B cell (primary cell): ENCODE measurements around the gene NR4A1. TPM values are rescaled to one million over a fixed set of nuclear protein-coding genes. Genes with fewer than 3 reads are reported as not detected.

Experiments used
- ATAC-seq: fragments of 200-7000 bp; cut with Tn5 transposase; one replicate; pipeline ENCODE4 v1.10.0; 2021; ENCODE audit warnings: low read depth, mild to moderate bottlenecking, moderate number of reproducible peaks, moderate library complexity
- CTCF ChIA-PET: fragments of 350-600 bp; sonication (Branson Sonifier 250); formaldehyde crosslinking; loops from one replicate; lab custom pipeline; 2021; ENCODE audit warnings: antibody characterized with exemption, inconsistent platforms; lab: Charles Lee
- POLR2A ChIA-PET: fragments of 350-600 bp; sonication (Branson Sonifier 250); formaldehyde crosslinking; loops from one replicate; lab custom pipeline; 2021; ENCODE audit warnings: antibody characterized with exemption; lab: Charles Lee
- DNase-seq: peaks from one replicate; pipeline ENCODE4 v3.0.0; 2013
- H2AFZ ChIP-seq: 2 replicates; pipeline ENCODE4 v1.6.1; 2012; ENCODE audit warnings: mild to moderate bottlenecking, low read depth, low read length; ENCODE audit not compliant: insufficient read depth, poor library complexity, severe bottlenecking
- H3K27ac ChIP-seq, 2 donors: 1 replicate in 1 of 2; 2 replicates in 1 of 2; pipeline ENCODE4 v1.5.1; 2012 to 2013; ENCODE audit warnings: low read length in 2 of 2, mild to moderate bottlenecking in 2 of 2, moderate library complexity in 1 of 2
- H3K27me3 ChIP-seq, 4 experiments: fragments of 200-600 bp in 1 of 4; sonication (generic) in 1 of 4; replicated peaks in 1 of 4; 1 replicate in 2 of 4; 2 replicates in 2 of 4; pipeline versions ENCODE4 v1.6.1 to v1.7.0; 2013 to 2016; ENCODE audit warnings: low read length in 3 of 4, mild to moderate bottlenecking in 2 of 4, mixed read lengths in 1 of 4, moderate library complexity in 1 of 4; ENCODE audit not compliant: insufficient read depth in 4 of 4, control insufficient read depth in 3 of 4; ENCODE audit errors: control extremely low read depth in 1 of 4
- H3K36me3 ChIP-seq, 2 experiments: replicated peaks in 1 of 2; 1 replicate in 1 of 2; 2 replicates in 1 of 2; pipeline versions ENCODE4 v1.6.1 to v1.7.1; 2013; ENCODE audit warnings: low read length in 1 of 2; ENCODE audit not compliant: insufficient read depth in 2 of 2, control insufficient read depth in 1 of 2; ENCODE audit errors: control extremely low read depth in 1 of 2, extremely low read depth in 1 of 2
- H3K4me1 ChIP-seq, 2 donors: fragments of 200-600 bp in 1 of 2; sonication (generic) in 1 of 2; 1 replicate in 1 of 2; 2 replicates in 1 of 2; pipeline versions ENCODE4 v1.5.1 to v1.6.1; 2013 to 2017; ENCODE audit warnings: low read length in 2 of 2; ENCODE audit not compliant: control insufficient read depth in 2 of 2, insufficient read depth in 2 of 2
- H3K4me2 ChIP-seq: replicated peaks from 2 replicates; pipeline ENCODE3; 2012; ENCODE audit warnings: mild to moderate bottlenecking, low read depth, low read length; ENCODE audit not compliant: poor library complexity, severe bottlenecking
- H3K4me3 ChIP-seq, 5 experiments: fragments of 200-600 bp in 1 of 5; sonication (generic) in 1 of 5; 1 replicate in 3 of 5; 2 replicates in 2 of 5; pipeline versions ENCODE4 v1.5.1 to v1.7.0; 2011 to 2016; ENCODE audit warnings: low read length in 4 of 5, mild to moderate bottlenecking in 4 of 5, low read depth in 2 of 5, control low read depth in 1 of 5, moderate library complexity in 1 of 5; ENCODE audit not compliant: insufficient read depth in 1 of 5; ENCODE audit errors: control extremely low read depth in 1 of 5, extremely low read depth in 1 of 5
- H3K79me2 ChIP-seq: fragments of 200-600 bp; sonication (generic); one replicate; pipeline ENCODE4 v1.6.0; 2016; ENCODE audit warnings: low read length; ENCODE audit not compliant: control insufficient read depth, insufficient read depth
- H3K9ac ChIP-seq: fragments of 200-600 bp; sonication (generic); 2 replicates; pipeline ENCODE4 v1.6.1; 2017; ENCODE audit warnings: mild to moderate bottlenecking, low read length, moderate library complexity
- H3K9me3 ChIP-seq, 3 donors: one replicate each; pipeline versions ENCODE4 v1.6.1 to v1.7.1; 2013; ENCODE audit warnings: low read length in 2 of 3; ENCODE audit not compliant: control insufficient read depth in 2 of 3, insufficient read depth in 1 of 3; ENCODE audit errors: control extremely low read depth in 1 of 3
- H4K20me1 ChIP-seq: 2 replicates; pipeline ENCODE4 v1.6.0; 2012; ENCODE audit warnings: mild to moderate bottlenecking, low read length; ENCODE audit not compliant: insufficient read depth, control insufficient read depth, poor library complexity, severe bottlenecking
- H3K27ac Mint-ChIP-seq: one replicate; pipeline ENCODE4 v1.8.0; 2021; ENCODE audit warnings: mixed read lengths
- H3K27me3 Mint-ChIP-seq: one replicate; pipeline ENCODE4 v1.8.0; 2021; ENCODE audit warnings: mixed read lengths
- H3K4me1 Mint-ChIP-seq: one replicate; pipeline ENCODE4 v1.8.0; 2021; ENCODE audit warnings: mixed read lengths
- H3K4me3 Mint-ChIP-seq: one replicate; pipeline ENCODE4 v1.8.0; 2021; ENCODE audit warnings: mixed read lengths
- H3K9me3 Mint-ChIP-seq: one replicate; pipeline ENCODE4 v1.8.0; 2022; ENCODE audit warnings: mixed read lengths; ENCODE audit not compliant: insufficient read depth
- EZH2 ChIP-seq: IDR thresholded peaks from 2 replicates; pipeline ENCODE4 v1.6.1; 2012; ENCODE audit warnings: borderline replicate concordance, low read depth, mild to moderate bottlenecking, moderate library complexity, low read length; ENCODE audit not compliant: insufficient read depth, poor library complexity, severe bottlenecking
- WGBS: methylation state at CpG from one replicate; pipeline ENCODE4 v1.1.5; 2013; ENCODE audit warnings: missing lambda C conversion rate; ENCODE audit not compliant: insufficient coverage; 5-methylcytosine and 5-hydroxymethylcytosine counted together
- intact Hi-C: fragments of 100-400 bp; cut with micrococcal nuclease; formaldehyde crosslinking; loops from one replicate; pipeline ENCODE4 v1.10.0; 2022
- polyA plus RNA-seq: library from polyadenylated mRNA; depleted of rRNA; stranded (reverse); fragments of >200 nt; gene quantifications from 2 replicates; pipeline ENCODE4 v1.2.3, GENCODE V29; 2012
- total RNA-seq, 2 donors: library from RNA; stranded (reverse); fragments of 120-200 nt in 1 of 2; gene quantifications; 1 replicate in 1 of 2; 2 replicates in 1 of 2; pipeline versions ENCODE4 v1.2.3 to v1.2.4, GENCODE V29; 2013 to 2022
- TF ChIP-seq, protein P1 (sequence below): fragments of 200-600 bp; IDR thresholded peaks from one replicate; pipeline ENCODE4 v1.8.0; 2022; ENCODE audit warnings: antibody characterized with exemption, mild to moderate bottlenecking

Gene NR4A1
- total and polyA plus RNA-seq, 2 donors (not counting 1 experiment from before 2014, with no cell fraction given): 43.2 to 470 TPM

DNA sequence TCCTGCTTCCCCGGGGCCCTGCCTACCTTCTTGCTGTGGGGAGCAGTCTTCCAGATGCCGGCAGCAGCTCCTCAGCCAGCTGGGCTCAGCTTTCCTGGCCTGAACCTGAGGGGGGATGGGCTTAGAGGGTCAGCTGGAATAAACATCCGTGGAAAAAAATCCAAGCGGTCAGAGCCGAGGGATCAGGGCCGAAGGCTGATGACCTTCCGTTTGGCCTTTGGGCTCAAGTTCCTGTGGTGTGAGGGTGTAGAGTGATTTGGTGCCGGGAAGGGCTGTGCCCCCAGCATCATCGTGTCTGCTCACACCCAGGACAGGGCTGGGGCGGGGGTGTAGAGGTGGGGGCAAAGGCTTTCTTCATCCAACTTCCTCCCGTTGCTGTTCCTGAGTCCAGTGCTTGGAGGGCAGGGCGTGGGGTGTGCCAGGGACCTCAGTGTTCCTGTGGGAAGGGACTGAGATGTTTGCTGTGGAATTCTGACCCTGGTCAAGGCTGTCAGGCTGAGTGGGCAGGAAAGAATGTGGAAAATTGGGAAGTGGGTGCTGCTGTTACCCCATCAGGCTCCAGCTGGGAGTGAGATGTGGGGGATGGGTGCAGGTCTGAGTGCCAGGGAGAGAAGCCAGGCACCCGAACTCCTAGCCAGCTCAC lies 30.9 kb downstream of the NR4A1 start:
- Histone ChIP-seq H3K36me3 (peaks cover 0 to 20% of the 10 kb centered on the region in 2 experiments), H4K20me1 (no peaks in the 10 kb centered on the region), H3K27me3 (peaks cover 0 to 2% (median 0%) of the 10 kb centered on the region in 4 experiments), H3K79me2 (no peaks in the 10 kb centered on the region), H3K9me3 (no peaks in the 10 kb centered on the region), H3K4me1 (peaks cover 32 to 36% of the 10 kb centered on the region in 2 donors), H3K4me2 (peak overlapping the region; percentile 74), H2AFZ (peak overlapping the region; percentile 20), H3K4me3 (peak overlapping the region in 1 of 5 experiments; percentile 22), H3K9ac (peak overlapping the region; percentile 36), H3K27ac (peak overlapping the region; percentile 45 to 62)
- ATAC-seq (no peak), DNase-seq (no peak)
- Mint-ChIP-seq H3K4me3 (peak overlapping the region; percentile 68), H3K9me3 (no peaks in the 10 kb centered on the region), H3K4me1 (peaks cover 33% of the 10 kb centered on the region), H3K27ac (peak overlapping the region; percentile 81), H3K27me3 (no peaks in the 10 kb centered on the region)
- intact Hi-C loops: no loop called here
- 88% methylated on average over 9 of the region's 13 CpGs for WGBS
- no peak for TF ChIP-seq EZH2
- TF ChIP-seq, protein P1, sequence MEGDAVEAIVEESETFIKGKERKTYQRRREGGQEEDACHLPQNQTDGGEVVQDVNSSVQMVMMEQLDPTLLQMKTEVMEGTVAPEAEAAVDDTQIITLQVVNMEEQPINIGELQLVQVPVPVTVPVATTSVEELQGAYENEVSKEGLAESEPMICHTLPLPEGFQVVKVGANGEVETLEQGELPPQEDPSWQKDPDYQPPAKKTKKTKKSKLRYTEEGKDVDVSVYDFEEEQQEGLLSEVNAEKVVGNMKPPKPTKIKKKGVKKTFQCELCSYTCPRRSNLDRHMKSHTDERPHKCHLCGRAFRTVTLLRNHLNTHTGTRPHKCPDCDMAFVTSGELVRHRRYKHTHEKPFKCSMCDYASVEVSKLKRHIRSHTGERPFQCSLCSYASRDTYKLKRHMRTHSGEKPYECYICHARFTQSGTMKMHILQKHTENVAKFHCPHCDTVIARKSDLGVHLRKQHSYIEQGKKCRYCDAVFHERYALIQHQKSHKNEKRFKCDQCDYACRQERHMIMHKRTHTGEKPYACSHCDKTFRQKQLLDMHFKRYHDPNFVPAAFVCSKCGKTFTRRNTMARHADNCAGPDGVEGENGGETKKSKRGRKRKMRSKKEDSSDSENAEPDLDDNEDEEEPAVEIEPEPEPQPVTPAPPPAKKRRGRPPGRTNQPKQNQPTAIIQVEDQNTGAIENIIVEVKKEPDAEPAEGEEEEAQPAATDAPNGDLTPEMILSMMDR: no peak
- POLR2A ChIA-PET: interaction anchor here (0.8 to 3.1 kb wide), 9 partner anchors 11 to 76 kb away, joined by 3 to 14 read pairs (median 4); partner anchors contain the start of genes ATG101, NR4A1 and TAMALIN
- CTCF ChIA-PET: interaction anchor here (0.6 to 34.6 kb wide), 12 partner anchors 9 to 907 kb away, joined by 3 to 1315 read pairs (median 9); partner anchors contain the start of genes ATG101, NR4A1 and TAMALIN

DNA sequence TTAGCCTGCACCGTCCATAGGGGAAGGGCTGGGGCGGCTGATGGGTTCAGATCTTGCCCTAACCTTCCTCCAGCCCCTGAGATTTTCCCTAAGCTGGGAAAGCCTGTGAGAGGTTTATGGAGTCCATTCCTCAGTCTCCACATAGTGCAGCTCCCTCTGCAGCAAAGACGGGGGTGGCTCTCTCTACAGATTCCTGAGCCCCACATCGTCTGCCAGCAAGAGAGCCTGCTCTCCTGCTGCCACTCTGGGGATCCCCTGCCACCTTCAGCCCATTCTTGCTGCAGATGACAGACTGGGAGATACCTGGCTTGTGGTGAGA lies 31.4 kb downstream of the NR4A1 start:
- Histone ChIP-seq H3K27me3 (peaks cover 0 to 3% (median 0%) of the 10 kb centered on the region in 4 experiments), H3K4me3 (no peak overlapping the region), H4K20me1 (no peaks in the 10 kb centered on the region), H2AFZ (no peak overlapping the region), H3K9ac (no peak overlapping the region), H3K9me3 (no peaks in the 10 kb centered on the region), H3K4me1 (peaks cover 32 to 36% of the 10 kb centered on the region in 2 donors), H3K36me3 (peaks cover 0 to 17% of the 10 kb centered on the region in 2 experiments), H3K79me2 (no peaks in the 10 kb centered on the region), H3K4me2 (peak overlapping the region; percentile 74), H3K27ac (no peak overlapping the region)
- POLR2A ChIA-PET: interaction anchor here (0.9 to 3.1 kb wide), 4 partner anchors 13 to 56 kb away, joined by 3 to 14 read pairs (median 3); partner anchors contain the start of genes ATG101 and NR4A1
- no peaks in the 10 kb centered on the region for H3K27me3 Mint-ChIP-seq
- peaks cover 33% of the 10 kb centered on the region for H3K4me1 Mint-ChIP-seq
- H3K4me3 Mint-ChIP-seq: no peak overlapping the region
- no peaks in the 10 kb centered on the region for H3K9me3 Mint-ChIP-seq
- DNase-seq (no peak), ATAC-seq (no peak)
- no peak overlapping the region for H3K27ac Mint-ChIP-seq
- CTCF ChIA-PET: interaction anchor here (0.7 to 34.6 kb wide), 14 partner anchors 13 to 97 kb away, joined by 3 to 1315 read pairs (median 6); partner anchors contain the start of genes ATG101, NR4A1 and TAMALIN
- intact Hi-C loops: no loop called here
- WGBS: 87% methylated on average over 4 of the region's 4 CpGs
- no peak for TF ChIP-seq EZH2
- TF ChIP-seq, protein P1: no peak
